NCI-H2196 treated with DMSO at 0.1 percent for 48 hours (cell line): Measurements from ENCODE around the gene KCNA1.
A peak's percentile ranks its signal among the peaks of the same experiment; 100 is the strongest.
"Not testable (repeated sequence)": the region's sequence is repeated elsewhere in the genome, so short reads cannot be mapped to it uniquely, and the experiment has no call there.

Experiments used
- DNase-seq: peaks from one replicate; lab custom pipeline; 2025; ENCODE audit not compliant: unreplicated experiment; lab: John Stamatoyannopoulos, UW

The KCNA1 gene

DNA sequence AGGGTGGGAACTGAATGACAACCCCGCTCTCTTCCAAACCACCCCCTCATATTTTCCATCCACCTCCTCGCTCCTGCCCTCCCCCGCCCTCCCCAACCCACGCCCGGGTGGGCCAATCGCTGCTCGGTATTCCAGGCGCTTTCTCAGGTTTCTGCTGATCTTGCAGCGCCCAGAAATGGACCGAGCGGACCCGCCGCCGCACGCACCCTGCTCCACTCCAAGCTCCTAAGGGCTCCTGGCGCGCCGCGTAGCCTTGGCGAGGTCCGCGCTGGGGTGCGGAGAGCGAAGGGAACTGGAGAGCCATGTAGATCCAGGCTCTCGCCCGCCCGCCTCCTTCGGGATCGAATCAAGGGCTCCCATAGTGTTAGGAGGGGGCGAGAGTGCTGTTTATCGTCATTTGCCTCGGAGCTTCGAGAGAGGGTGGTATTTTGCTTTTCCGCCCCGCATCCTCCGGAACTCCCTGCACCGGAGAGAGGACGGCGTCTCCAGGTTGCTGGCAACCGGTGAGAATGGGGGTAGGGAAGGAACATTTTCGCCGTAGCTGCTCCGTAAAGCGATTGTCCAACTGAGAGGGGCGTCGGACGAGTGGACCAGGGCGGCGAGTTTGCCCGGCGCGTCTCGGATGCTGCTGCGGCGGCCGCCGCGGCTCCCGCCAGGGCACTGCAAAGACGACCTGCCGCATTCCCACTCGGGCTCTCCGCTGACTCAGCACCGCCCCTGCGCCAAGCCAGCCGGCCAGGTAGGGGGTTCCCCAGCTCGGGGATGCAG lies at the start of gene KCNA1:
TSS of gene KCNA1 (plus strand) at position 172 of the 768 bp plus-strand sequence. CDS start 1,474 bp downstream, outside the sequence.
- no peak for DNase-seq

DNA sequence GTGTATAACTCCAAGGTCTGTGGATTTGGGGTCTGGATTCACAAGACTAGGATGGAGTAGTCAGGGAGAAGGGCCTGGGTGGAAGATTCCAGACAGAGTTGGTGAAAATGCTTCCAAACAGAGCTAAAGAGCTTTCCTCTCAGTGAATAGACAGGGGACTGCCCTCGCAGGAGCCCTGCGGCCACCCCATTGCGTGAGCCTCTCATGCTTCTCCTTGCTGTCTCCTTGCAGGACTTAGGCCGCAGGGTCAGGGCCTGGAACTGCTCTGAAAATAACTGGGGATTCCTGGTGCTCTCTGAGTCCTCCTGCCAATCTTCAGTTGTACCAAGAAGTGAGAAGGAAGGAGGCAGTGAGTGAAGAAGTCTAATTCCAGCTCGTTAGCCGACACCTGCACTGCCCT lies 49.0 kb upstream of the KCNA1 start:
- no peak for DNase-seq

DNA sequence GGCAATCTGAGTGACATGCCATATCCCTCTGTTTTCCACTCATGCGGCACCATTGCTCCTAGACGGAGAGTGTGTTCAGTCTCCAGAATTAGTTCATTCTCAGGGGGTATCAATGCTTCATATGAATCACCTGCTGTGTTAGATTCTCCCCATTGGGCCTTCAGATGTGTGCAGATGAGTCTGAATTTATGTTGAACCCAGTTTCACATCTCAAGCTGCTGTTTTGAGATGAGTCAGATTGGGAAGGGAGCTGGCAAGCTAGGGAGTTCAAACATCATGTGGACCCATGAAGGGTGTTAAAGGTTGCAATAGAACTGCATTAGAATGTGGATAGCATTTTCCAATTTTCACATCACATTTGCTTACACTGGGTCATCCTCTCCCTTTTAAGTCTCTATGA lies 46.9 kb upstream of the KCNA1 start:
- no peak for DNase-seq

DNA sequence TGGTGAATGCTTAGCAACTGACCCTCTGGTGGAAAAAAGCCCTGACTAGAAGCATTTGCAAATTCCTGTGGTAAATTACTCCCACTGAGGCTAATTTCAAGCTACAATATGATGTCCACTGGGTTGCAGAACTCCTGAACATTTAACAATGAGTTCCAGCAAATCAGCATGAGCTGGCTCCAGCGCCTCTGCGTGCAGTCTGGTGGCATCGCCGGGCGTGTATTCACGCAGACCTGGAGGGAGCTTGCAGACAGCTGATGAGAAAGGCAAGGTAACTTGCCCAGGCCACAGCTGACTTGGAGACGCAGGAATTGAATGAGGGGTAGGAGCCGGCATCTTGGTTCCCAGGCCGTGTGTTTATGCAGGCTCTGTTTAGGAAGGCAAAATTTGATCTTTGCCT lies 45.1 kb upstream of the KCNA1 start:
- DNase-seq = no peak

DNA sequence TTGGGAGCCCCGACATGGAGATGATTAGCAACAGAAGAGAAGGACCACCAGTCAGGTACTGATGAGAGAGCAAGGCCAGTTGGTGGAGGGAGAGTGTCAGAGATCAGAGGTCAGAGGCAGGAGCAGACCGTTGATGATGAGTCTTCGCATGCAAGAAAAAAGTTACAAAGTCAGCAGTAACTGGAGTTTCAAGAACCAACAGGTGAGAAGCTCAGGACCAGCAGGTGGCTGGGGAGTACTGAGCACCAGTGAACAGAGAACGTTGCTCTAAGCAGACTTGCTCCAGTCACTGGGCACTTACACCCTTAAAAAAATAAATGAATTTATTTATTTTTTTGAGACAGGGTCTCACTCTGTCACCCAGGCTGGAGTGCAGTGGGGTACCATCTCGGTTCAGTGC lies 44.5 kb upstream of the KCNA1 start:
- no peak for DNase-seq

DNA sequence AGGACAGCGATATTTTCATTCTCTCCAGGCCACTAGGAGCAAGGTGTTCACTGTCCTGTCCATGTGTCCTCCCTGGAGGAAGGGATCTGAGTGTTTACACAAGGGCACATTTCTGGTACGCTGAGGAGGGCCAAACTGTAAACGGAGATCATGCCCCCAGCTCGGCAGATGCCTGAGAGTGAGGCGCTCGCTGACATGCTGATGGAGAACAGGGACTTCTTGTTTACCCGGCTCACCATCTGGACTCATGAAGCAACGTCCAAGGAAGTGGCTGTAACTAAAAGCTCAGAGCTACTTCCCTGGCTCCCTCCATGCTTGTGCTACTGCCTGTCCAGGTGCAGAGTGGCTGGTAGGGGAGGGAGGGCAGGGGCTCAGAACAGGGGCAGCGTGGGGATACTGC lies 43.4 kb upstream of the KCNA1 start:
- DNase-seq = no peak

DNA sequence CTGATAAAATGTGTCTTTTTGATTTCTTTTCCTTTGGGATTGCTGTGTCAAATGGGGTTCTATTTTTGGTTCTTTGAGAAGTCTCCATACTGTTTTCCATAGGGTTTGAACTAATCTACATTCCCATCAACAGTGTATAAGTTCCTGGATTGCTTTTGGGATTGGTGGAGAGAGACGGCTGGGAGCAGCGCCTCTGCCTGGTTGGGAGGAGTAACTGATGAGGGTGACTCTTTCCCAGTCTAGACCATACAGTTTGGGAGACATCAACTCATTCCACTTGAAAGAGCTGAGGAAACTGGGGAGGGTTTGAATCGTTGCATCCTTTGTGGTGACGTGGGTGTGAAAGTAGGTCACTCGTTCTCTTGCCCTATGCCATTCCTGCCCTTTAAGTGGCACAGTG lies 42.3 kb upstream of the KCNA1 start:
- DNase-seq = no peak

DNA sequence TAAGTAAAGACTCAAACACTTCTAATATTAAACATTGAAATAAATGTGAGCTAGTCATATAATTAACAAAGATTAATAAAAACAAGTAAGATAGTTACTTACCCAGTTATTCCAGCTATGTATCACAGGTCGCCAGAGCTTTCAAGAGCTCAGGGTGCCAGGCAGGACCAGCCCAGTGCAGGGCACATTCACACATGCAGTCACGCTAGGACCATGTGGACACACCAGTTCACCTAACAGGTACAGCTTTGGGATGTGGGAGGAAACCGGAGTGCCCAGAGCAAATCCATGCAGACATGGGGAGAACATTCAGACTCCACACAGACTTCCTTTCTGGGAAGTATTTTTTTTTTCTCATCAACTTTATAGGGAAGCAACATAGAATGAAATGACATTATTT lies 39.3 kb upstream of the KCNA1 start:
- DNase-seq = no peak

DNA sequence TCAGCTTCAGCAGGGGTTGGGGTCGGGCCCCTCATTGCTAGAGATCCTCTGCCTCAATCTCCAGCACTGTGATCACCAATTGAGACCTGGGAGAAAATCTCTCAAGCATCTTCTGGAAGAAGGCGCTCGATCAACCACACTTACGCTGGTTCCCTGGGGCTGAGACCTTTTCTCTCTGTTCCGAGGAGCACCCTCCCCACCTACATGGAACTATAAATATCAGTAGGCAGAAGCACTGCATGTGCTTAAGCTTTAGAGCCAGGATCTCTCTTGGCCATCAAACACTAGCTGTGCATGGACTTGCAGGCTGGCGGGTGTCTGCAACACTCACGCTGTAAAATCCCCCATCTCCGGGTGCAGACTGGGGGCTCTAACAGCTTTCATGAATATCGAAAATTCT lies 38.2 kb upstream of the KCNA1 start:
- DNase-seq = no peak

DNA sequence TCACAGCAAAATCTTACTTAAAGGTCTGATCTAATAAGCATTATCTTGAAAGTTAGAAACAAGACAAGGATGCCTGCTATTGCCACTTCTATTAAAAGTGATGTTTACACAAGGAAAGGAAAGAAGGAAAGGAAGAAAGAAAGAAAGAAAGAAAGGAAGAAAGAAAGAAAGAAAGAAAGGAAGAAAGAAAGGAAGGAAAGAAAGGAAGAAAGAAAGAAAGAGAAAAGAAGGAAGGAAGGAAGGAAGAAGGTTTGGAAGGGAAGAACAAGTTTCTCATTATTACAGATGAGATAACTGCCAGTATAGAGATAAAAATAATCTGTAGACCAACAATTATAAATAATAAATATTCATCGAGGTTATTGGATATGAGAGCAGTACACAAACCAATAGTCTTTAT lies 35.8 kb upstream of the KCNA1 start:
- no peak for DNase-seq

DNA sequence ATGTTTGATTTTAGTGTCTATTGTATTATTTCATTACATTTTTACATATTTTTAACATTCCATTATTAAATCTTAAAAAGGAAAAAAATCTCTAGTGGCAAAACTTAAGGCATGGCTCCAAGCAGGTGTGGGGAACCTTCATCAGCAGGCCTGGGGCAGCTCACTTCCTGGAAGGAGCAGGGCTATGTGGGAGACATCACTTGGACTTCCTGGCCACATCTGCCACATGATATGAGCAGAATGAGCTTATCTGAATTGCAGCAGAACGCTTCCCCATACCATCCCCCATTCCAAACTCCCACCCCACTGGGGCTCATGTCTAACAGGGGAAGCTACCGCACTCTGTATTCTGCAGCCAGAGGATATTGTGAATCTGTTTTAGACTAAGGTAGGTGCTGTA lies 35.0 kb upstream of the KCNA1 start:
- no peak for DNase-seq

DNA sequence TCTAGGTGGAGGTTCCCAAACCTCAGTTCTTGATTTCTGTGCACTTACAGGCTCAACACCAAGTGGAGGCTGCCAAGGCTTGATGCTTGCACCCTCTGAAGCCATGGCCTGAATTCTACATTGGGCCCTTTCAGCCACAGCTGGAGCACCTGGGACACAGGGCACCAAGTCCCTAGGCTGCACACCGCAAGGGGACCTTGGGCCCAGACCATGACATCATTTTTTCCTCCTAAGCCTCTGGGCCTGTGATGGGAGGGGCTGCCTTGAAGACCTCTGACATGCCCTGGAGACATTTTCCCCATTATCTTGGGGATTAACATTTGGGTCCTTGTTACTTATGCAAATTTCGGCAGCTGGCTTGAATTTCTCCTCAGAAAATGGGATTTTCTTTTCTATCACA lies 30.2 kb upstream of the KCNA1 start:
- DNase-seq = not testable (repeated sequence)

DNA sequence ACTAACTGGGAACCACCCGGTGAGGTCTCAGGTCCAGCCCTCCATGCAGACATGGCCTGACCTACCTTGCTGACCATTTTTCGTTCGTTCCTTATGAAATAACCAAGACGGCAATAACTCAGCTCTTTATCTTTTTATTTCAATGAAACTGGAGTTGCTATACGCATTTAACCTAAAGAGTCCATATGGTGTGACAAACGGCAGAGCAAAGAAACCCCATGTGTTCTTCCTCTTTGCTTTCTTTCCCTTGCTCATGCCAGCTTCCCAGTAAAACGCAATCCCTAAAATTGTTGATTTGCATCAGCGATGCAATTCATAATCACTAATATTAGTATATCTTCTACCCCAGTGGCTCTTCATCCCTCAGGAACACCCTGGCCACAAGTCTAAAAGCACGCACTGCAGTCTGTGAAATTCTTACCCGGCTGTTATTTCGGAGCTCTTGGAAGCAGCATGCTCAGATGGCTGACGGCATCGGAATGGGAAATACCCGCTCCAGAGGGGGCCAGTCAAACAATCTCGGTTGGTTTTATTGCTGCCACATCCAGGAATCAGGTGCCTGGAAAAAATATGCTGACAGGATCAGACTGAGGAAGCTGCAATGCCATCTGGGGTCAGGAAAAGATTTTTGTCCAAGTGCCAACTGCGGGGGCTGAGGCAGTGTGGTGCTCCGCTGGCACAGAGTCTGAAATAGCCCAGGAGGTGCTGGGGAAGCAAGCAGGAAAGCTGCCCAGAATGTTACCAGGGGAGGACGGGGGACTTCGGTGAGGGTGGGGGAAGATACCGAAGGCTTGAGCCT lies 28.2 kb upstream of the KCNA1 start:
- DNase-seq = no peak

DNA sequence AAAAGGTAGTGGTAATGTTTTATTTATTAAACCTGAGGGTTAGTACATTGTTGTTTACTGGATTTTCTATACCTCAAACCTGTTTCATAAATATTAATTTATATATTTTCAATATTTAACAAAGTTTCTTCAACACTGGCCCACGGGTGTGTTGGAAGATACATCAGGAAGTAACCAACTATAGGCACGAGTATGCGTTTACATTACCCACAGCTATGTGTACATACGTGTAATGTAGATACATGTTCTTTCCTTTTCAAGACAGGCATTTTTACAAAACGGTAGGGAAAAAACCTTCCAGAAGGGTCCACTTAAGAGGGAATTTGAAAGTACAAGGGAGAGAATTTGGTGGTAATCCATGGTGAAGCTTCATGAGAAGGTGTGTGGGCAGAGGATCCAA lies 17.8 kb upstream of the KCNA1 start:
- no peak for DNase-seq

DNA sequence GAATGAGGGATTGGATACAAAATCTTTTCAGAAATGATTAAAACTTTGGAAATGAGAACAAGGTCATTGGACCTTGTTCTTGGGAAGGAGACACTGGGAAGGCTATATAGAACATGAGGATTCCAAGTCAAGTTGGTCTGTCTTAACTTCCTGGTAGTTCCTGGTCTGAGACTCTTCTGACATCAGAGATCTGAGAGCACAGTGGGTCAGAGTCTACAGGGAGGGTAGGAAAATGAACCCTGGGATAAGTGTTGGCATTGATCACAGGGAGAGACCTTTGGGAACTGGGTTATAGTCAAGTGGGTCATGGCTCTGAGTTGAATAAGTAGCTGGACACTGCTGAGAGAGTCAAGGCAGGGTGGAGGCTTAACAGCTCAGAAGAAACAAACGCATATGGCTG lies 17.3 kb upstream of the KCNA1 start:
- no peak for DNase-seq

DNA sequence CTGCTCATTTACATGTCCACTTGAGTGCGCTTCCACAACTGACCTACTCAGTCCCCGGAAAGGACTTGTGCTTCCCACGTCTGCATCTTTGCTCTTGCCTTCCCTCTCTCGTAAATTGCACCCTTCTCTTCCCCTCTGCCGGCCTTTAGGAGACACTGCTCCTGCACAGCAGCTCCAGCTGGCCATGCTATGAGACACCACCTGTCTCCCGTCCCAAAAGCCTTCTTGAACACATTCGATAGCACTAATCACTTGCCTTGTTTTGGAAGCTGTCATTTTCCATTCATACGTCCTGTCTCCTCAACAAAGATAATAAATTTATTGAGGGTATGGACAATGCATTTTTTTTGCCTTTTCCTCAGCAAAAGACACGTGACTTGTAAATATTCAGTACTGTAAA lies 15.7 kb upstream of the KCNA1 start:
- no peak for DNase-seq

DNA sequence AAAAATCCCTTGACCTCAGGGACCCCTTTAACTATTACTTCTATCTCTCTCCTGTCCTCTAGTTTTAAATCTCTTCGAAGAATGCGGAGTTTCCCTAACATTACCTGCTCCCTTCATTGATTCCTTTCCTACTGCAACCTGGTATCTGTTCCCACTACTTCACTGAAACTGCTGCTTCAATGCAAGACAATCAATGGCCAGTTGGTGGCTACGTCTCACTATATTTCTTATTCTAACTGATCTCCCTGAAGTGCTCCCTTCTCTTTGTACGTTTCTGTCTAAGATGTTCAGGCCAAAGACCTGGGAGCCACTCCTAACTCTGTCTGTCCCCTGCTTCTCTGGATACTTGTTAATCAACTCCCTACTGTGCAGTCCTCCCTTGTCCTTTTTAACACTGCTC lies 10.3 kb upstream of the KCNA1 start:
- DNase-seq = peak; percentile 14

DNA sequence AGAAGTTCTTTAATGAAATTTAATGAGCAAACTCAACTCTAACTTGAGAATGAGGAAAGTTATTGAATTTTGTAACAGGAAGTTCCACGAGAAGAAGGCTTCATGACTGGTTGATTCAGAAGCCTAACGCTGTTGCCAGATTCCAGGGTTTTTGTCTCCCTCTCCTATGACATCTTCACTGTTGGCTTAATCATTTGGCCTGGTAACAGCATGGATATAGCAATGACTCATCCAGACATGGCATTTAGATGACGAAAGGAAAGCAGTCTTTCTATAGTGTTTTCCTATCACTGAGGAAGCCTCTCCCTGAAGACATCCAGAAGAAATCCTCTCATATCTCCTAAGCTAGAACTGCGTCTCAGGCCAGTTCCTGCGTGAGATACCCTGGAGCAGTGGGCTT lies 9.4 kb upstream of the KCNA1 start:
- no peak for DNase-seq

DNA sequence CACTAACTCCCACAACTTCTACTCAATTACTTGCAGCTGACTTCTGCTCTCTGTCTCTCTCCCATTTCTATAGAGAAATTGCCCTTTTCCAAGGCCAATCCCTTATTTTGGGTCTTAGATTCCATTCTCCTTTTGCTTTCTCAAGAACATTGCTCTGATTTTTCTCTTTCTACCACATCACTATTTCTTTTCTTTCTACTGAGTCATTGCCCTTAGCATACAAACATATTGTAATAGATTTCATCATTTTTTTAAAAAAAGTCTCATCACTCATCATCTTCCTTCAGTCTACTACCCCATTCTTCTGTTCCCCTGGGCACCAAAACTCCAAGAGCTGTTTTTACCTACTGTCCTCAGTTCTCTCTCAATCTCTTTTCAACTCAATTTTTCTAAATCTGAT lies 4.4 kb upstream of the KCNA1 start:
- DNase-seq = no peak

DNA sequence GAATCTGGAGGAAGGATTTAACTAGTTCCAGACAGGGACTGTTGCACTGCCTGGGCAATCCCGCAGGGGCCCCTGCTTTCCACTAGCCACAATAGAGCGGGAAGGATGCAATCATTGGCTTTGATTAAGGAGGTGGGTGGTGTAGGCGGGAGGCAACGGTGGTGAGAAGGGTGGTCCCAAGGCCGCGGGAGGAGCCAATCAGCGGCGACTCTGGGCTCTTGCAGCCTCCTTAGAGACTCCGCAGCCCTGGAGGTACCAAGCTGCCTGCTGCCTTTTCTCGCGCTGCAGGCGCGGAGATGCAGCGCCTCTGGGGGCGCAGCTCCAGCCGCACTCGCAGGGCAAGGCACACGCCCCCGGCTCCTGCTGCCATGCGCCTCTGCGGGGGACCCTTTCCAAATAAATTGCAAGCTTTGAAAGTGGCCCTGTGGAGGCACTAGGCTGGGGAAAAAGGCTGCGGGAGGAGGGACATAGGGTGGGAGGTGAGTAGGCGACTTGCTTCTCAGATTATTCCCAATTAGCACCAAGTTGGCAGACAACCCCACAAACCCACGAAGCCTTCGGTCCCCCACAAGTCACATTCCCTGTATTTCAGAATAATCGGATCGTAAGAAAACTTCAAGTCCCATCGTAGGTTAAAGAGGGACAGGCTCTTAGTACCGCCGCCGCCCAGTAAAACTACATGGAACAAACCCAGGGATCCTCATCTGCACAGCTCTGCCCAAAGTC lies 858 bp upstream of the KCNA1 start:
- DNase-seq = peak; percentile 10

DNA sequence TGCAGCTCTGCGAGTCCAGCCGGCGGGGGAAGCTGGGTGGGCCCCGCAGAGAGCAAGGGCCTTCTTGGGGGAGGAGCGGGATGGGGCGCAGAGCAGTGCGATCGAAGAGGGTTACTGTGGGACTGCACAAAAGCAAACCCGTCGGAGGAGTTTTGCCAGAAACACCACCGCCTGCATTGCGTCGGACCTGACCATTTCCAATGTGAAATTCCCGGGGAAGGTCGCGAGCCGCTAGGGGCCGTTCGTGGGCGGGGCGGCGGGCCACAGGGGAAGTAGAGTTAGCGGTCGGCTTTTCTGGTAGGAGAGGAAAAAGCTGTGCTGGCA lies 333 bp upstream of the KCNA1 start:
- no peak for DNase-seq
